Measurements from ENCODE around the gene OSBPL9.

Gene OSBPL9

GRCh38 chr1:51636191-51636590 is 19.3 kb downstream of the OSBPL9 start:
- TF ChIP-seq, protein P1, sequence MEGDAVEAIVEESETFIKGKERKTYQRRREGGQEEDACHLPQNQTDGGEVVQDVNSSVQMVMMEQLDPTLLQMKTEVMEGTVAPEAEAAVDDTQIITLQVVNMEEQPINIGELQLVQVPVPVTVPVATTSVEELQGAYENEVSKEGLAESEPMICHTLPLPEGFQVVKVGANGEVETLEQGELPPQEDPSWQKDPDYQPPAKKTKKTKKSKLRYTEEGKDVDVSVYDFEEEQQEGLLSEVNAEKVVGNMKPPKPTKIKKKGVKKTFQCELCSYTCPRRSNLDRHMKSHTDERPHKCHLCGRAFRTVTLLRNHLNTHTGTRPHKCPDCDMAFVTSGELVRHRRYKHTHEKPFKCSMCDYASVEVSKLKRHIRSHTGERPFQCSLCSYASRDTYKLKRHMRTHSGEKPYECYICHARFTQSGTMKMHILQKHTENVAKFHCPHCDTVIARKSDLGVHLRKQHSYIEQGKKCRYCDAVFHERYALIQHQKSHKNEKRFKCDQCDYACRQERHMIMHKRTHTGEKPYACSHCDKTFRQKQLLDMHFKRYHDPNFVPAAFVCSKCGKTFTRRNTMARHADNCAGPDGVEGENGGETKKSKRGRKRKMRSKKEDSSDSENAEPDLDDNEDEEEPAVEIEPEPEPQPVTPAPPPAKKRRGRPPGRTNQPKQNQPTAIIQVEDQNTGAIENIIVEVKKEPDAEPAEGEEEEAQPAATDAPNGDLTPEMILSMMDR (IDR thresholded peaks at IDR 0.05), result no peak
- TF ChIP-seq ZFX (IDR thresholded peaks at IDR 0.05; ENCODE audit: borderline replicate concordance), result no peak
- H3K27ac ChIP-seq, result no peak overlapping the region

GRCh38 chr1:51636764-51637522 is 20.1 kb downstream of the OSBPL9 start:
- TF ChIP-seq ZFX (IDR thresholded peaks at IDR 0.05; ENCODE audit: borderline replicate concordance), result no peak
- H3K27ac ChIP-seq, result no peak overlapping the region

GRCh38 chr1:51638350-51638749 is 21.5 kb downstream of the OSBPL9 start:
- TF ChIP-seq, protein P1 (IDR thresholded peaks at IDR 0.05), result no peak
- TF ChIP-seq ZFX (IDR thresholded peaks at IDR 0.05; ENCODE audit: borderline replicate concordance), result no peak
- no peak overlapping the region for H3K27ac ChIP-seq

- TF ChIP-seq ZFX (IDR thresholded peaks at IDR 0.05; ENCODE audit: borderline replicate concordance), result no peak
- TF ChIP-seq, protein P1 (IDR thresholded peaks at IDR 0.05), result no peak
Observed at GRCh38 chr1:51639694-51640093, 22.8 kb downstream of the OSBPL9 start.

GRCh38 chr1:51641096-51641495 is 24.2 kb downstream of the OSBPL9 start:
- TF ChIP-seq, protein P1 (IDR thresholded peaks at IDR 0.05), result no peak
- no peak for TF ChIP-seq ZFX (IDR thresholded peaks at IDR 0.05; ENCODE audit: borderline replicate concordance)
- H3K27ac ChIP-seq, result no peak overlapping the region

More at GRCh38 chr1:51639694-51640093, 22.8 kb downstream of the OSBPL9 start:
- H3K27ac ChIP-seq, result no peak overlapping the region

- no peak overlapping the region for H3K27ac ChIP-seq
- TF ChIP-seq, protein P1 (IDR thresholded peaks at IDR 0.05), result no peak
- TF ChIP-seq ZFX (IDR thresholded peaks at IDR 0.05; ENCODE audit: borderline replicate concordance), result no peak
Observed at GRCh38 chr1:51642739-51643142, 25.8 kb downstream of the OSBPL9 start.

DNA sequence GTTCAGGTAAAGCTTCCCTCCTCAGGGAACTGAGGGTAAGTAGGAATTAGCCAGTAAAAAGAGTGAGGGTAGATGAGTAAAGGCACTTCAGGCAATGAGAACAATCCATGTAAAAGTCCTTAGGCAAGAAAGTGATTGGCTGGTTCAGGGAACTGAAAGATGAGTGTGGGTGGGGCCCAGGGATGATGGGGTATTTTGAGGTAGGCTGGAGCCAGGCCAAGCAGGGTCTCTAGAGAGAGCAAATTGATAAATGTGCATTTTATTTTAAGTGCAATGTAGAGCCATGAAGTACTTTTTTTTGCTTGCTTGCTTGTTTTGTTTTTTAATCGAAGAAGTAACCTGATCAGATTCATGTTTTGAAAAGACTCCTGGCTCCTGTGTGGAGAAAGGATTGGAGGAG is 26.5 kb downstream of the OSBPL9 start:
- no peak overlapping the region for H3K27ac ChIP-seq
- TF ChIP-seq, protein P1 (IDR thresholded peaks at IDR 0.05), result no peak
- TF ChIP-seq ZFX (IDR thresholded peaks at IDR 0.05; ENCODE audit: borderline replicate concordance), result no peak

Measured in 22Rv1 (cell line).